SK-N-MC (cell line): ENCODE results near the gene GLI3.
A peak's percentile ranks its signal among the peaks of the same experiment; 100 is the strongest.

Experiments
- DNase-seq: peaks from one replicate; pipeline ENCODE4 v3.0.0-alpha.2; 2011; ENCODE audit warnings: low read depth, low spot score
- H3K27ac ChIP-seq: fragments of 200-600 bp; sonication (generic); 2 replicates; pipeline ENCODE4 v1.5.1; 2016; ENCODE audit warnings: mixed run types
- H3K36me3 ChIP-seq: fragments of 200-600 bp; sonication (generic); 2 replicates; pipeline ENCODE4 v1.6.1; 2017; ENCODE audit warnings: antibody characterized with exemption, low read length, mixed read lengths; ENCODE audit not compliant: insufficient read depth
- H3K4me3 ChIP-seq: fragments of 200-600 bp; sonication (generic); 2 replicates; pipeline ENCODE4 v1.5.1; 2016
- H3K9ac ChIP-seq: fragments of 200-600 bp; sonication (generic); 2 replicates; pipeline ENCODE4 v1.8.0; 2017; ENCODE audit warnings: mixed run types, mixed read lengths; ENCODE audit not compliant: insufficient read length
- H3K9me3 ChIP-seq: fragments of 200-600 bp; sonication (generic); 2 replicates; pipeline ENCODE4 v1.6.1; 2017; ENCODE audit warnings: low read depth, mild to moderate bottlenecking, antibody characterized with exemption, low read length, moderate library complexity, mixed read lengths
- EZH2 ChIP-seq: fragments of 200-600 bp; sonication (generic); IDR thresholded peaks from one replicate; pipeline ENCODE4 v1.6.1; 2017; ENCODE audit warnings: antibody characterized with exemption
- FOXP2 ChIP-seq: optimal IDR thresholded peaks from 2 replicates; pipeline ENCODE3; 2011; ENCODE audit warnings: mild to moderate bottlenecking, moderate library complexity; ENCODE audit not compliant: insufficient read depth; ENCODE audit errors: extremely low read length, control extremely low read depth
- POLR2AphosphoS5 ChIP-seq: IDR thresholded peaks from 2 replicates; pipeline ENCODE4 v1.6.1; 2012; ENCODE audit warnings: mild to moderate bottlenecking, low read depth, low read length, borderline replicate concordance

GLI3 gene

DNA sequence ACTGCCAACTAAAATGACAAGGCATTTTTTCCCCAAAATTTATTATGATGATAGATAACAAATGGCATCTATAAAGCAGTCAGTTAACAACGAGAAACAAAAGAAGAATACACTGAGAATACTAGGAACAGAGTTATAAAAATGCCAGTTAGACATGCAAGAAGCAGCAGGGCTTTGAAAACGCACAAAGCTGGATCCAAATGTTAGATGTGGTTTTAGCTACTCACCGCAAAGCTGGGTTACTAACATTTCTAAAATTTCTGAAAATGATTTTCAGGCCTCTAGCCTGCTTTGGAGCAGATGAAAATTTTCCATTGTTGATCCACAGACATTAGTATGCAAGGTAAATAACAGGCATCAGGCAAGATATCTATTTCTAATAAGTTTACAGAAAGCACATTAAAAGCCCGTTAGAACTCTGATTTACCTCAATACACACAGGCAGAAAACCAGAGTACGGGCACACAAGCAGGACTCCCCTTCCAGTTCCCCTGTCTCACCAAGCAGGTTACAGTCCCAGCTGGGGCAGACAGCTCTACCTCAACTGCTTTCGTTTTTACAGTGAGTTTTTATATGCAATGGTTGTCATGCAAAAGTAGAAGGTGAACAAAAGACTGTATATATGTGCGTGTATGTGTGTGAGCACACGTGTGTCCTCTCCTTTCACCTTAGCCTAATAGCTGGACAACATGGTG is 37.9 kb downstream of the GLI3 start:
- no peak for TF ChIP-seq EZH2
- Histone ChIP-seq H3K27ac (peak overlapping the region; percentile 35; the same call in 1 of the 2 replicates), H3K4me3 (no peak overlapping the region), H3K9me3 (no peaks in the 10 kb centered on the region), H3K9ac (no peak overlapping the region), H3K36me3 (no peaks in the 10 kb centered on the region)
- DNase-seq = no peak

DNA sequence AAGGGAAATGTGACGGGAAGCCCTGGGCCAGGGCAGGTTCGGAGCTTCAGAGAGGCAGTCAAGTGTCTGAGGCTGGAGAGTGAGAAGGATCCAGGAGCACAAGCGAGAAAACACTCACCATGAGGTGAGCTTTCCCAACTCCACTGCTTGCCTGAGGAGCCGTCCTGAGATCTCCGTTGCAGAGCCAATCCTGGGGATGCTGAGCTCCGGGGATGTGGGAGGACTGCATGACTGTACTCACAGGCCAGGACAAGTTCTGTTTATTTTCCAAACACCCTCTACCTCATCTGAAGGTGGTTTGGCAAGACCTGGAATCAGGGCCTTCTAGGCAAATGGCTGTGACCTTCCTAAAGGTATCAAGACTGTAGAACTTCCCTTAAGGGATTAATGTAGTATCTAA is 38.7 kb downstream of the GLI3 start:
- Histone ChIP-seq H3K4me3 (no peak overlapping the region), H3K27ac (no peak overlapping the region), H3K36me3 (no peaks in the 10 kb centered on the region), H3K9ac (no peak overlapping the region), H3K9me3 (no peaks in the 10 kb centered on the region)
- TF ChIP-seq POLR2AphosphoS5 (no peak), EZH2 (no peak), FOXP2 (no peak)
- DNase-seq = no peak

DNA sequence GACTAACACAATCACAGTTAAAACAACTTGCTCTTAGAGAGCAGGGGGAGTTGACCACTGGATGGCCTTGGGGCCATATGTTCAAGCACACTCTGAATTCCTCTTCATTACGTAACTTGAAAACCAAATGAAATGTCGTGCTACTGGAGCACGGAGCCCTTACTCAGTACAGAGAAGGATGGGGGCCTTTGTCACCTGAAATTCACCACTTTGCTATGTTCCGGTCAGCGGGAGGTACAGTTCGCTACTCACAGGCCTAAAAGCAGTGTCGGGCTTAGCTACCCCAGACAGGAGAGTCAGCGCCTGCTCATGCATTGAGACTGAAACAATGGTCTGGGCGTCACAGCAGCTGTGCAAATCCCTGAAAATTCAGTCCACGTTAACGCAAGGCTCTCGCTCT is 39.6 kb downstream of the GLI3 start:
- Histone ChIP-seq H3K9ac (no peak overlapping the region), H3K9me3 (no peaks in the 10 kb centered on the region), H3K36me3 (no peaks in the 10 kb centered on the region), H3K4me3 (no peak overlapping the region), H3K27ac (no peak overlapping the region)
- TF ChIP-seq EZH2 (no peak), FOXP2 (no peak), POLR2AphosphoS5 (no peak)
- DNase-seq = no peak

DNA sequence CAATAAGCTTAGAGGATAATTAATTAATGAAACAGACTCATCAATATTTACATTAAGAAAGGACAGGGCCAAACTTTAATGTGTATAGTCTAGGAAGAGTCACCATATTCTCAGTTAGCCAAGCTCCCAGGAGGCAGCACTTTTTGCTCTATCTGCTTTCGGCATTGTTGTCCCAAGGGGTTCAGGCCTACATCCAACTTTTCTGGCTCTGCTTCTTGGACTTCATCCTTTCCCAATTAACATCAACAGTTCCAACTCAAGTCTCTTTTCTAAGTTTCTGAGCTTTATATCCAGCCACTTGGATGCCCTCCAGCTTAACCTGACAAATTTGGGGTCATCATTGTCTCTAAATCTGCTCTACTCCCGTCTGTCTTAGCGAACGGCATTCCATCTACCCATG is 42.8 kb downstream of the GLI3 start:
- no peak for DNase-seq
- TF ChIP-seq EZH2 (no peak), FOXP2 (no peak), POLR2AphosphoS5 (no peak)
- H3K9ac ChIP-seq = no peak overlapping the region
- H3K36me3 ChIP-seq = no peaks in the 10 kb centered on the region
- H3K27ac ChIP-seq = no peak overlapping the region
- no peak overlapping the region for H3K4me3 ChIP-seq
- H3K9me3 ChIP-seq = no peaks in the 10 kb centered on the region

DNA sequence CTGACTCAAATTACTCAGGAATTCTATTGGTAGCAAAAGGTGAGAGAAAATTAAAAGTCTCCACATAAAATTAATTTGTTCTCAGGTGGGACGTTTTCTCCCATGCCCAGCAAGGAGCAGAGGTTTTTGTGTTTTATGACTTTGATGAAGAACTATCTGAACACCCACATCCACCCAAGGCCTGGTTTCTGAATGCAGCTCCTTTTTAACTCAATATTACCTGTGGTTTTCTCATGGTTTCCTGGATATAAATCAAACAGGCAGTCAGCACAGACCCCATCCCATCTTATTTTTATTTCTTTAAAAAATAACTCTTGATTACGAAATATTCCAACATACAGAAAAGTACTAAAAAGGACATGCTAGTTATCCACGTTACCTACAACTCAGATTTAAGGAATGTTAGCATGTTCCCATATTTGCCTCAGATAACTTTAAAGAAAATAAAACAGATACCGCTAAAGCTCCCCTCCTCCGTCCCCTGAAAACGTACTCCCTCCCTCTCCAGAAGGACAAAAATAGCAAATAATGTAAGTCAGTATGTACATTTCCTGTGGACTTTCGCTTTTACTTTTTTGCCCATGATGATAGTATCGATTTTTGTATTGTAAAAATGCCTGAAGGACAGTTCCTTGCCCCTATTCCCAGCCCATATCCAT is 43.4 kb downstream of the GLI3 start:
- Histone ChIP-seq H3K4me3 (no peak overlapping the region), H3K9ac (no peak overlapping the region), H3K27ac (no peak overlapping the region), H3K36me3 (no peaks in the 10 kb centered on the region), H3K9me3 (no peaks in the 10 kb centered on the region)
- TF ChIP-seq FOXP2 (no peak), POLR2AphosphoS5 (no peak), EZH2 (no peak)
- no peak for DNase-seq

DNA sequence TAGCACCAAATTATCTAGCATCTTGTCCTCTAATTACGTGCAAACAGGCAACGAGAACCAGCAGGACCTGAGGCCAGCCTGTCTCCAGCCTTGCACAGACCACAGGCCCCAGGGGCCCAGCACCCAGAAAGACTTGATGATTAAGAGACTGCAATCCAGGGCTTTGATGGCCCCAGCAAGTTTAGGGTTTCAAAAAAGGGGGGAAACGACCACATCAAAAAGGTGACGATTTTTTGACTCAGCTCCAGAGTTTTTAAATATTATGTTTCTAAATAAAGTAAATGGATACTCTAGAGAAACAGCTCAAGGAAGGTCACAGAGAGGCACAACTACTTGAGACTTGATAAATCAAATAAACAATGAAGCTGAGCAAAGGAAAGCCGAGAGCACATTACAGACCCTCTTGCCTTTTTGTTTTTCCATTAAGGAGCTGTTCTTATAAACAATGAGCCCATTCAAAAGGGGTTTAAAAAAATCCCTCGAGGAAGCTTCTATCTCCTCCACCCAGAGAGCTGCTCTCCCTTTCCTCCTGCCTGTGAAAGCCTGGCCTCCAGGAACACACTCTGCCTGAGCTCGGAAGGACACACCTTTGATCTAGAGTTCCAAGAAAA is 44.1 kb downstream of the GLI3 start:
- Histone ChIP-seq H3K27ac (no peak overlapping the region), H3K4me3 (no peak overlapping the region), H3K9me3 (no peaks in the 10 kb centered on the region), H3K36me3 (no peaks in the 10 kb centered on the region), H3K9ac (no peak overlapping the region)
- DNase-seq = no peak
- no peak for TF ChIP-seq FOXP2
- no peak for TF ChIP-seq POLR2AphosphoS5
- TF ChIP-seq EZH2 = no peak

DNA sequence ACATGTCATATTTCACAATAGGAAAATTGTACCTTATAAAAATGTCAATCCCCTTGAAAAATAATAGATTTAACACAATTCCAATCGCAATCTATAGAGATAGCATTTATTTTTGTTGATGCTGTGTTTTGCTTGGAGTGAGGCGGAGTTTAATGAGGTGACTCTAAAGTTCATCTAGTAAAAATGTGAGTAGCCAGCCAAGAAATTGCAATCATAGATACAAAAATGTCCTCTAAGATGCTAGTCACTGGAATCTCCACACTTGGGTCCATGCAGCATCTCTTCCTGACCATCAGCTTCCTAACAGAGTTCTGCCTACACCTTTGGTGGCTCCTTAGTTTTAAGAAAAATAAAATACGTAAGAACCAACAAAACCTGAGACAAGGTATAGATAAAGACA is 44.9 kb downstream of the GLI3 start:
- no peak for DNase-seq
- H3K4me3 ChIP-seq = no peak overlapping the region
- no peak for TF ChIP-seq FOXP2
- TF ChIP-seq EZH2 = no peak
- no peak for TF ChIP-seq POLR2AphosphoS5
- H3K27ac ChIP-seq = no peak overlapping the region
- H3K36me3 ChIP-seq = no peaks in the 10 kb centered on the region
- H3K9ac ChIP-seq = no peak overlapping the region
- no peaks in the 10 kb centered on the region for H3K9me3 ChIP-seq

DNA sequence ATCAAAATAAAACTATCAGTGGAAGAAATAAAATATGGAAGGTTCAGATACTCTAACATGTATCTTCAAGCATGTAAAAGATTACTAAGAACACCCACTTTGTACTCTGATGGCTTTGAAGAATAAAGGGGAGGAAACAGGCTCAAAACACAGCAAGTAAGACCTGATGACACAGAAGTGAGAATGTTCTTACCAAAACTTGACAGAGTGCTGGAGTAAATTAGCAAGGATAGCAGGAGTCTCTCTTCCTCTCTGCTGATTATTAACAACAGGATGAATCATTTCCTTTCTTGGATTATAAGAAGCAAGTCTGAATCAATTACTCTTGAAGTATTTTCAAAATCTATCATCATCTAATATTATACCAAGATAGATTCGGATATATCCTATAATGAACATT is 47.5 kb downstream of the GLI3 start:
- no peak overlapping the region for H3K4me3 ChIP-seq
- H3K9ac ChIP-seq = no peak overlapping the region
- no peak overlapping the region for H3K27ac ChIP-seq
- H3K9me3 ChIP-seq = no peaks in the 10 kb centered on the region
- no peaks in the 10 kb centered on the region for H3K36me3 ChIP-seq
- DNase-seq = no peak
- TF ChIP-seq FOXP2 = no peak

DNA sequence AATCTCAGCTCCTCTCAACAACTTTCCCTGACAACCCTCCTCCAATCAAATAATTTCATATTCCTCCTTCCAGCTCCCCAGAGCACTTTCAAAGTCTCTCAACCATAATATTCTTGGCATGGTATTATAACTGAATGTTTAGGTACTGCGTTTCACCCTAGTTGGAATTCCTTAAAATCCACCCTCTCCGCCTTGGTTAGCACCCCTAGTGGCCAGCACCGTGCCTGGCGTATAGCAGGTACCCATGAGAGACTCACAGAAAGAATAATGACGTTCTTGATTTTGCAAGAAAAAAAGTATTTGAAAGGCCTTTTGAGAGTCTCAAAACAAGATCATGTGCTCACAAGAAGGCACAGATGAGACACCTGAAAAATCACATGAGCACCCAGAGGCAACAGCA is 50.9 kb downstream of the GLI3 start:
- TF ChIP-seq FOXP2 (no peak), EZH2 (no peak), POLR2AphosphoS5 (no peak)
- no peak for DNase-seq
- H3K9ac ChIP-seq = no peak overlapping the region
- H3K4me3 ChIP-seq = no peak overlapping the region
- no peaks in the 10 kb centered on the region for H3K9me3 ChIP-seq
- no peak overlapping the region for H3K27ac ChIP-seq
- H3K36me3 ChIP-seq = no peaks in the 10 kb centered on the region
